ENCODE measurements around the gene NRN1L. TPM values are rescaled to one million over a fixed set of nuclear protein-coding genes. Genes with fewer than 3 reads are reported as not detected.

The NRN1L gene
- total RNA-seq, 1 experiment from 2014 or later, result 1.4 TPM

- no peak for TF ChIP-seq TCF7L2 (IDR thresholded peaks at IDR 0.05; ENCODE audit: borderline replicate concordance, extremely low read depth, insufficient read depth, insufficient read length)
- TF ChIP-seq ATF3 (IDR thresholded peaks at IDR 0.05), result no peak
- TF ChIP-seq CTCF (IDR thresholded peaks at IDR 0.05 in 2 of 3, conservative IDR thresholded peaks at IDR 0.05 in 1 of 3; ENCODE audit: borderline replicate concordance in 1 of 3, insufficient read depth in 1 of 3, low read depth in 2 of 3, low read length in 2 of 3), result no peak
- no peak for TF ChIP-seq RAD21 (IDR thresholded peaks at IDR 0.05; ENCODE audit: low read depth)
- no peak for TF ChIP-seq SRF (IDR thresholded peaks at IDR 0.05; ENCODE audit: low read depth)
- no peak for TF ChIP-seq YY1 (IDR thresholded peaks at IDR 0.05; ENCODE audit: extremely low read depth, insufficient replicate concordance, low read depth, low read length)
Observed at GRCh38 chr16:67856927-67857546, 27.6 kb upstream of the NRN1L start (continued).

- peak; percentile 67 for ATAC-seq
- ChIA-PET POLR2A (no interaction called here), CTCF (no interaction called here), RAD21 (ENCODE audit: low non-redundant PET in 1 of 2, low total read pairs in 2 of 2, uncharacterized antibody in 2 of 2, unreplicated experiment in 2 of 2) (no interaction called here)
- Histone ChIP-seq H2AFZ (ENCODE audit: low read depth, low read length, poor library complexity, severe bottlenecking) (no peak overlapping the region), H3K4me2 (ENCODE audit: low read length) (peak overlapping the region; percentile 31), H4K20me1 (ENCODE audit: insufficient read depth) (peaks cover 9% of the 10 kb centered on the region; the same call in 1 of the 2 replicates), H3K9me3 (ENCODE audit: control insufficient read depth in 1 of 2, insufficient read depth in 1 of 2, low read depth in 1 of 2, low read length in 2 of 2) (no peaks in the 10 kb centered on the region), H3K9me2 (ENCODE audit: insufficient read depth) (no peaks in the 10 kb centered on the region), H3K79me2 (ENCODE audit: insufficient read depth, low read length) (peaks cover 98% of the 10 kb centered on the region), H3K9ac (ENCODE audit: low read length) (no peak overlapping the region), H3K27ac (ENCODE audit: low read depth, low read length) (no peak overlapping the region), H3K27me3 (ENCODE audit: insufficient read depth, low read length) (no peaks in the 10 kb centered on the region), H3K4me3 (replicated peaks in 1 of 2; ENCODE audit: low read depth in 1 of 2, low read length in 2 of 2) (no peak overlapping the region), H3K36me3 (ENCODE audit: control insufficient read depth in 1 of 2, insufficient read depth in 2 of 2, low read length in 2 of 2) (peaks cover 0 to 17% of the 10 kb centered on the region in 2 experiments; a peak in 1 of 4 replicates), H3K4me1 (ENCODE audit: control insufficient read depth in 1 of 2, insufficient read depth in 2 of 2, low read length in 2 of 2) (peaks cover 14 to 54% of the 10 kb centered on the region in 2 experiments; a peak in 3 of 4 replicates)
- TF ChIP-seq ATF3 (IDR thresholded peaks at IDR 0.05), result no peak
- TF ChIP-seq RAD21 (IDR thresholded peaks at IDR 0.05; ENCODE audit: low read depth), result no peak
- TF ChIP-seq EZH2 (IDR thresholded peaks at IDR 0.05), result no peak
- no peak for TF ChIP-seq CBX3 (IDR thresholded peaks at IDR 0.05; ENCODE audit: low read depth)
- TF ChIP-seq SP1 (IDR thresholded peaks at IDR 0.05; ENCODE audit: low read depth), result no peak
- no peak for TF ChIP-seq MAX (IDR thresholded peaks at IDR 0.05)
- no peak for TF ChIP-seq ZBTB33 (IDR thresholded peaks at IDR 0.05; ENCODE audit: extremely low read depth, insufficient replicate concordance, low read length)
- no peak for TF ChIP-seq YY1 (IDR thresholded peaks at IDR 0.05; ENCODE audit: extremely low read depth, insufficient replicate concordance, low read depth, low read length)
- no peak for TF ChIP-seq ZFX (IDR thresholded peaks at IDR 0.05)
- no peak for TF ChIP-seq POLR2AphosphoS5 (IDR thresholded peaks at IDR 0.05; ENCODE audit: low read depth, low read length)
- no peak for TF ChIP-seq TCF7L2 (IDR thresholded peaks at IDR 0.05; ENCODE audit: borderline replicate concordance, extremely low read depth, insufficient read depth, insufficient read length)
- TF ChIP-seq ZNF274 (IDR thresholded peaks at IDR 0.05; ENCODE audit: low read depth, low read length), result no peak
- no peak for TF ChIP-seq ELF1 (IDR thresholded peaks at IDR 0.05; ENCODE audit: borderline replicate concordance, low read depth)
- no peak for TF ChIP-seq SIN3A (IDR thresholded peaks at IDR 0.05; ENCODE audit: low read depth)
- TF ChIP-seq FOSL1 (IDR thresholded peaks at IDR 0.05; ENCODE audit: low read depth), result no peak
- TF ChIP-seq CEBPB (IDR thresholded peaks at IDR 0.05; ENCODE audit: low read depth), result no peak
- TF ChIP-seq EGR1 (IDR thresholded peaks at IDR 0.05; ENCODE audit: low read depth), result no peak
- TF ChIP-seq EZH2phosphoT487 (IDR thresholded peaks at IDR 0.05; ENCODE audit: borderline replicate concordance), result no peak
- intact Hi-C loops (cut with micrococcal nuclease), result no loop called here
- no TSS peak for BruUV-seq (replicated peaks)
- no peak for DNase-seq (ENCODE audit: low read depth, low spot score)
Observed at GRCh38 chr16:67857547-67858233, 27.0 kb upstream of the NRN1L start.

All from HCT116 (cell line).